Parathyroid adenoma (tissue), 2 donors: Measurements from ENCODE around the gene NAAA.

Source experiments
- H2AFZ ChIP-seq: fragments of 300-600 bp; sonication (generic); one replicate; pipeline ENCODE4 v1.7.0; 2017; ENCODE audit warnings: antibody characterized with exemption, mild to moderate bottlenecking
- H3K27ac ChIP-seq: fragments of 300-600 bp; sonication (generic); one replicate; pipeline ENCODE4 v1.7.0; 2017
- H3K27me3 ChIP-seq: fragments of 300-600 bp; sonication (generic); one replicate; pipeline ENCODE4 v1.7.0; 2017; ENCODE audit warnings: low read length; ENCODE audit not compliant: control insufficient read depth, insufficient read depth
- H3K36me3 ChIP-seq: fragments of 300-600 bp; sonication (generic); one replicate; pipeline ENCODE4 v1.7.0; 2017; ENCODE audit warnings: low read length; ENCODE audit not compliant: control insufficient read depth, insufficient read depth
- H3K4me1 ChIP-seq: fragments of 300-600 bp; sonication (generic); one replicate; pipeline ENCODE4 v1.7.0; 2017; ENCODE audit warnings: control low read depth
- H3K4me2 ChIP-seq: fragments of 300-600 bp; sonication (generic); one replicate; pipeline ENCODE4 v1.7.0; 2017; ENCODE audit warnings: low read length
- H3K4me3 ChIP-seq: fragments of 300-600 bp; sonication (generic); one replicate; pipeline ENCODE4 v1.7.0; 2017; ENCODE audit warnings: low read depth, low read length
- H3K79me2 ChIP-seq: fragments of 300-600 bp; sonication (generic); one replicate; pipeline ENCODE4 v1.7.0; 2017; ENCODE audit warnings: control low read depth
- H3K9ac ChIP-seq: fragments of 300-600 bp; sonication (generic); one replicate; pipeline ENCODE4 v1.7.0; 2017; ENCODE audit warnings: mild to moderate bottlenecking
- H3K9me3 ChIP-seq: fragments of 300-600 bp; sonication (generic); one replicate; pipeline ENCODE4 v1.7.0; 2017; ENCODE audit warnings: low read length; ENCODE audit not compliant: control insufficient read depth
- CTCF ChIP-seq: fragments of 300-600 bp; sonication (generic); IDR thresholded peaks from one replicate; pipeline ENCODE4 v1.7.0; 2017; ENCODE audit warnings: antibody characterized with exemption, mild to moderate bottlenecking
- donor health status: primary hyperparathyroidism.

The NAAA gene

GRCh38 chr4:75869100-75869499 lies 71.7 kb downstream of the NAAA start:
- Histone ChIP-seq H3K4me1 (no peaks in the 10 kb centered on the region), H3K79me2 (no peaks in the 10 kb centered on the region), H3K9me3 (no peaks in the 10 kb centered on the region), H3K9ac (no peak overlapping the region), H3K4me3 (no peak overlapping the region), H3K27ac (no peak overlapping the region), H3K36me3 (no peaks in the 10 kb centered on the region), H3K27me3 (no peaks in the 10 kb centered on the region), H3K4me2 (no peak overlapping the region), H2AFZ (no peak overlapping the region)
- TF ChIP-seq CTCF = no peak

- H3K79me2 ChIP-seq = no peaks in the 10 kb centered on the region
- no peaks in the 10 kb centered on the region for H3K9me3 ChIP-seq
- H3K27ac ChIP-seq = no peak overlapping the region
- H3K9ac ChIP-seq = no peak overlapping the region
- no peak overlapping the region for H3K4me3 ChIP-seq
- no peaks in the 10 kb centered on the region for H3K36me3 ChIP-seq
- H3K4me2 ChIP-seq = no peak overlapping the region
- no peak overlapping the region for H2AFZ ChIP-seq
- no peaks in the 10 kb centered on the region for H3K27me3 ChIP-seq
- no peaks in the 10 kb centered on the region for H3K4me1 ChIP-seq
- no peak for TF ChIP-seq CTCF
Measured at GRCh38 chr4:75867130-75867529, 73.7 kb downstream of the NAAA start.
